ENCODE results near the gene ZNF710.

The ZNF710 gene

GRCh38 chr15:90018216-90018831 is 17.2 kb downstream of the ZNF710 start:
- no peak for DNase-seq (ENCODE audit: low read depth in 1 of 2, low spot score in 1 of 2)

- DNase-seq (ENCODE audit: low read depth in 1 of 2, low spot score in 1 of 2) = no peak
Observed at GRCh38 chr15:90019611-90020010, 18.5 kb downstream of the ZNF710 start.

DNA sequence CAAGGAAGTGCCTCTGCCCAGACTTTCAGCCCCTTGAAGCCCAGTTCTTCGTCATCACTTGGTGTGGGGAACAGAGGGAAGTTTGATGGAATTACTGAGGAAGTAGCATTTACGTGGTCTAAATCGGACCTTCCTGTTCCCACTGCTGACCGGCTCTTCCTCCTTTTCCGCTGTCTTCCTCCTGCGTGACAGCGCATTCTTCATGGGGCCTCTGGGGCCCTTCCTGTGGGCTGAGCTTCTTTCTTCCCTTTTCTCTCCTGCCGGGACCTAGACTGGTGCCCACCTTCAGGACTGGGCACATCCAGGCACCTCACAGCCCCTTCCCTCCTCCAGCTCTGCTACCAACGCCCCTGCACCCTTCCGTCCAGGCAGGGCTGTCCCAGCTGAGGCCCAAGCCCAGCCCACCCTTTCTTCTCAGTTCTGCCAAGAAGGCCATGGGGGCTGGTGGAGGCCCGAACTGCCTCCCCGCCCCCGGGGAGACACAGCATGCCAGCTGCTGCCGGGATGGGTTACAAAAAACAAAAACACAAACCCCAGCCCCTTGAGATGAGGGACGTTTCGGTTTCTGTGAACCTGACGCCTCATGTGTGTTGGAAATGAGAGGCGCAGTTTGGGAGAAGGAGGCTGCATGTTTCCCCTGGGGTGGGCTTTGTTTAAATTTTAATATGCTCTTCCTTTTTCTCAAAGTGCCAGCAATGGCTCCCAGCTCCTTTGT is 19.1 kb downstream of the ZNF710 start:
- DNase-seq (ENCODE audit: low read depth in 1 of 2, low spot score in 1 of 2) = no peak

DNA sequence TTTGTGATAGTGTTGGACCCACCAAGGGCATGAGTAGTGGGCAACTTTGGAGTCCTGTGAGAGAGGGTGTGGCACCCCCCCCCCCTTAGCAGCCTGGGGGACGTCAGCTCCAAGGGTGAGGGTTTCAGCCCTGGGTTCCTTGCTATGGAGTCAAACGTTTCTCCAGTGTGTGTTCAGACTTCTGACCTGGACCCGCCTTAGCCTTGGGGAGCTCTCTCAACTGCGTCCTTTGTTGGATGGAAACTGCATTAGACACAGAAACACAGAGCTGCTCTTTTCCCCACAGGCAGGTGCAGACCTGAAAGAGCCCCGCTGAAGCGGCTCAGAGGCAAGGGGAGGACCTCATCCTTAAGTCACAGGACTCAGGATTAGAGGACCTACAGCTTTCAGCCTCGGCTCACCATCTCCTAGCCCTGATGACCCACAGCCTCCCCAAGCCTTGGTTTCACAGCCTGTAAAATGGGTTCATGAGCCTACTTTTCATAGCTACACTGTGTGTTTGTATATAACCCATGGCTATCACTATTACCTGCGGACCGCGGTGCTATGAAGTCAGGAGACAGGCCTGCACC is 19.9 kb downstream of the ZNF710 start:
- no peak for DNase-seq (ENCODE audit: low read depth in 1 of 2, low spot score in 1 of 2)

GRCh38 chr15:90022345-90022744 is 21.2 kb downstream of the ZNF710 start:
- DNase-seq (ENCODE audit: low read depth in 1 of 2, low spot score in 1 of 2) = no peak

DNA sequence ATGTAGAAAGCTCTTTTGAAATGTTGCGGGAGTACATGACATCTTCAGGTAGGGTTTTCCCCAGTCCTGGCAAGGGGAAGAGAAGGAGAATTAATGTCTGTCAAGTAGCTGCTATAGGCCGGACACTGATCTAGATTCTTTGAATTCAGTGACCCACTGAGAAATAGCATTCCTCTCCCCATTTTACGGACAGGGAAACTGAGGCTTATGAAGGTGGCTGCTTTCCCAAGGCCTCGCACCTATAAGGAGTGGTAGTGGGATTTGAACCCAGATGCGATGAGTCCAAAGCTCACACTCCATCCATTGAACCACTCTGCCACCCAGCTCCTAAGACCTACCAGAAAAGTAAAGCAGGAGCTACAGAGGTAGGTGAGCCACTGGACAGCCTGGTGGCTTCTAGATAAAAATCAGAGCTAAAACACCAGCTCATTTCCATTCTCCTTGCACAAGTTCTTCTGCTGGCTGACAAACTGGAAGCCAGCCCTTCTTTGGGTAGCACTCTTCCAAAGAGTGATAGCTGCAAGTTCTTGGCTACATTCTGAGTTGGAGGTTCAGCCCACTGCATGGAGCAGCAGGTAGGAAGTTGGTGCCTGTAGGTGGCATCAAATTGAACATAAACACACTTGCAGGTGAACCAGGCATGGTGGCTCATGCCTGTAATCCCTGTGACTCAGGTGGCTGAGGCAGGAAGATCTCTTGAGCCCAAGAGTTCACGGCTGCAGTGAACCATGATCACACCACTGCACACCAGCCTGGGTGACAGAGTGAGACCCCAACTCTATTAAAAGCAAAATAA is 22.0 kb downstream of the ZNF710 start:
- no peak for DNase-seq (ENCODE audit: low read depth in 1 of 2, low spot score in 1 of 2)

DNA sequence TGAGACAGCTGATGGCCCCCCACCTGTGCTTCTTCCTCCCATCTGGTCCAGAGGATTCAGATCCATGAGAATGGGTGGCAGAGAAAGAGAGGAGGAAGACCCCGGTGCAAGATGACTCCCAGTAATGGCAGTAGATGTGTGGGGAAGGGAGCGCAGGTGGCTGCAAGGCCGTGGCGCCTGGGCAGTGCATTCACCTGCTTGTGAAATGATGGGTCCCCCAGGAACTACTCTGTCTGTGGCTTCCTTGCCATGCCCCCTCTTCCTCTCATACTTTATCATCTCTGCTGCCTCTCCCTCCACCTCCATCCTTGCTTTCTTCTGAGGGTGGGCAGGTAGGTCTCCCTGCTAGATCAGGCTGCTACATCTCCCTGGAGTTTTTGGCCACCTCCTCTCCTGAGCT is 23.3 kb downstream of the ZNF710 start:
- DNase-seq (ENCODE audit: low read depth in 1 of 2, low spot score in 1 of 2) = no peak

- no peak for DNase-seq (ENCODE audit: low read depth in 1 of 2, low spot score in 1 of 2)
Observed at GRCh38 chr15:90025489-90026033, 24.4 kb downstream of the ZNF710 start.

DNA sequence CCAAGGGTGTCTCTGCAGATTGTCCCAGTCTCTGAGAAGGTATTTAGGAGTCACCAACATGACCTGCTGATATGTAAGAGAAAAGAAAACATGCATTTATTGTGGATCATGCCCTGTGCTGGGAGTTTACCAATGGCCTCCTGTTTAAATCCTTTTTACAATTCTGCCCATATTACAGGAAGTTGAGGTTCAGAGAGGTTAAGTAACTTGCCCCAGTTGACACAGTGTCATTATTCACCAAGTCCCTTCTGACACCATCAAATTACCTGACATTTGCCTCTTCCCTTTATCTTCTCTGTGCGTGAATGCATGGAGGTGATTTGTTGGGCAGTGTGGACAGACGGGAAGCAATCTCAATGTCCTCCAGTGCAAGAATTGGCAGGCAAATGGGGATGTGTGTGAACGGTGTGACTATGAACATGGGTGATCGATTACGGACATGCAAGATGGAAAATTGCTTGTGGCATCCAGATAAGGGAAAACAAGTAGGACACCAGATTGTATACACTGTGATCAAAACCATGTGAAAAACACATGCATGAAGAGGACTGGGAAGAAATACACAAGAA is 27.3 kb downstream of the ZNF710 start:
- no peak for DNase-seq (ENCODE audit: low read depth in 1 of 2, low spot score in 1 of 2)

GRCh38 chr15:90029024-90029423 is 27.9 kb downstream of the ZNF710 start:
- DNase-seq (ENCODE audit: low read depth in 1 of 2, low spot score in 1 of 2) = no peak

DNA sequence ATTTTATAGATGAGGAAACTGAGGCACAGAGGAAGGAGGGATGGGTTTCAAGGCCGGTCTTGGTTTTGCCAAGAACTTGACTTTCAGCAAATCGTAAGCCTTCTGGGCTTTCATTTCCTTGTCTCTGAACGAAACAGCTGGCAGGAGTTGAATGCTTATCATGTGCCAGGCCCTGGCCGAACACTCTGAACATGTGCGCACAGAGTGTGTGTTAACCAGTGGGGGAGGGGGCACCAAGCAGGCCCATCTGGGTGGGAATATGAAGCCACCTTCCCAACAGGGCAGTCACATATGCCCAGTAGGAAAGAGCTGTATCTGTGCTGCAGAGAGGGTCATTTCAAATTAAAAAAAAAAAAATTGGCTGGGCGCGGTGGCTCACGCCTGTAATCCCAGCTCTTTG is 29.3 kb downstream of the ZNF710 start:
- DNase-seq (ENCODE audit: low read depth in 1 of 2, low spot score in 1 of 2) = no peak

- no peak for DNase-seq (ENCODE audit: low read depth in 1 of 2, low spot score in 1 of 2)
Observed at GRCh38 chr15:90031231-90031791, 30.2 kb downstream of the ZNF710 start.

DNA sequence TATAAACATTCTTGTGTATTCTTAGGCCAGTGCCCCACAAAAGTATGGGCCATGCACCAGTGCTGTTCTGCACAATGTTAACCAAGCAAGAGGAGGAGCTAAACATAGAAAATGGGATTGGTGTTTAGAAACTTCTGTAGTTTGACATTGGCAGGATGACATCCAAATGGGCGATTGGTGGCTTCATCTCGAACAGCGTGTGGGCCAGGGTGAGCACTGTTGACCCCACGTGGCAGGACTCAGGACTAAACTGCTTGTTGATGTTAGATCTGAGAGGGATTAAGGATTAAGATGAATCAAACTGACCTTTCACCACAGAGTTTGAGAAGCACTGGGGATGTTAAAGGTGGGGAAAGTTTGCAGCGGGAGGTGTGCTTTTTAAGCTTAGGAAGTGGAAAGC is 31.9 kb downstream of the ZNF710 start:
- no peak for DNase-seq (ENCODE audit: low read depth in 1 of 2, low spot score in 1 of 2)

GRCh38 chr15:90033448-90033847 is 32.3 kb downstream of the ZNF710 start:
- no peak for DNase-seq (ENCODE audit: low read depth in 1 of 2, low spot score in 1 of 2)

GRCh38 chr15:90035095-90035839 is 34.1 kb downstream of the ZNF710 start:
- DNase-seq (ENCODE audit: low read depth in 1 of 2, low spot score in 1 of 2) = no peak

DNA sequence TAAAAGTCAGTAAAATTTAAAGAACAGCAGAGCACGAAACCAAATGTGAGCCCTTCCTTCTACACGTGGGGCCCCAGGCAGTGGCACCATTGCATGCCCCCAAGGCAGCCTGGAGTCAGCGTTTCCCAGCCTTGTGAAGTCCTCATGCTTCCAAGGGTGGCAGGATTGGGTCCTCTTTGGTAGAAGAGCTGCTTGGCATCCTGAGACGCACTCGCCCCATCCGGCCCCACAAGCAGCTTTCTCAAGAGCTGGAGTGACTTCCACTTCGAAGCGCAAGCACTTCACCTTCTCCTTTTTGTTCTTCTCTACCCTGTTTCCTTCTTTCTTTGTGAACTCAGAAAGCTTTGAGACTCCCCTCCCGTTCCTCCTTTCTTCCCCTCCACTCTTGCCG is 34.7 kb downstream of the ZNF710 start:
- DNase-seq (ENCODE audit: low read depth in 1 of 2, low spot score in 1 of 2) = no peak

- no peak for DNase-seq (ENCODE audit: low read depth in 1 of 2, low spot score in 1 of 2)
Observed at GRCh38 chr15:90036343-90036742, 35.2 kb downstream of the ZNF710 start.

DNA sequence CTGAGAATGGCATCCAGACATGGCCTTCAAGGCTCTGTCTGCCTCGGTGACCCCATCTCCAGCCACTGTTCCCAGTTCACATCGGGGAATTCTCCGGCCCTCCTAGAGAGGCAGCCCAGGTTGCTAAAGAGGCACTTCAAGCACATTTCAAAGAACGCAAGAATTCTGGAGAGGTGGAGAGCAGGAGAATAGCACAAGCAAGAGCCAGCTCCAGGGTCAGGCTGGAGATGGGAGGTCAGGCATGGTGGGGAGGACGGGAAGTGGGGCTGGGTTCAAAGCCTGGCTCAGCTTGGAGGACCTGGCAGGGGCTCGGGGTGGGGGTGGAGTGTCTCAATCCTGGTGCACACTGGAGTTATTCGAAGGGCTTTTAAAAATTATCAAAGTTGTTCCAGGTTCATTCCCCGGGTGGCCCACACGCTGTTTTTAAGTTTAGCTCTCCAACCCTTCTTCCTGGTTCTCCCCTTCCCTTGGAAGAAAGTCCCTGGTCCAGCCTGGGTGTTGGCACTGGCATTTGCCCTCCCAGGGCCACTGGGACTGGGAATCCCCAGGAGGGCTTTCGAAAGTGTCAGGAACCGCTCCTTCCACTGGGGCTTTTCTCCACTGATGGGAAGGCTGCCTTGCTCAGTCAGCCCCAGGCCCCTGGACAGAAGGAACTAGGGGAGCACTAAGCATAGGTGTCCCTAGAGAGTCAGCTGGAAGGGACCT is 35.8 kb downstream of the ZNF710 start:
- no peak for DNase-seq (ENCODE audit: low read depth in 1 of 2, low spot score in 1 of 2)

DNA sequence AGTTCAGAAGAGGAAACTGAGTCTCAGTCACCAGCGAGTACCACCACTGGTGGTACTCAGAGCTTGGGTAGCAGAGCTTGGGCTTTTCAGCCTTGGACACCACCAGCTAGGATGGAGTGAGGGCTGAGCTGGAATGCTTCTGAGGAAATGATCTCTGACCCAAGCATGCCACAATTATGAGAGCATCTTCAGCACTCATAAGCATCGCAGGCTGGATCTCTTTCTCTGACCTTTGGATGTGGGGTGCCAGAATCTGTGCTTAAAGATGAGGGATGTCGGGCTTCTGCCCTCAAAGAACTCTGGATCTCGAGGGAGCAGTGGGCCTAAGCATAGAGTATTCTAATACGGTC is 36.4 kb downstream of the ZNF710 start:
- no peak for DNase-seq (ENCODE audit: low read depth in 1 of 2, low spot score in 1 of 2)
